Neural cell (in vitro differentiated cells): ENCODE data around the gene MAGI1. TPM values are rescaled to one million over a fixed set of nuclear protein-coding genes. Genes with fewer than 3 reads are reported as not detected.

ENCODE experiments used
- H2AFZ ChIP-seq: fragments of 200-600, 300-800 bp; sonication (generic), shearing (Covaris generic); 2 replicates; pipeline ENCODE4 v1.6.0; 2014; ENCODE audit warnings: low read depth, mild to moderate bottlenecking, antibody characterized with exemption, low read length, moderate library complexity
- H3F3A ChIP-seq: fragments of 200-600 bp; shearing (Covaris generic); 2 replicates; pipeline ENCODE4 v1.6.1; 2016; ENCODE audit warnings: mild to moderate bottlenecking, moderate library complexity, mixed read lengths, antibody characterized with exemption, low read length; ENCODE audit not compliant: insufficient read depth, poor library complexity, severe bottlenecking
- H3K27ac ChIP-seq: fragments of 200-600, 300-800 bp; sonication (generic), shearing (Covaris generic); 2 replicates; pipeline ENCODE4 v1.5.1; 2014; ENCODE audit warnings: mild to moderate bottlenecking, low read length, moderate library complexity
- H3K27me3 ChIP-seq: fragments of 300-800, 200-600 bp; sonication (generic), shearing (Covaris generic); 2 replicates; pipeline ENCODE4 v1.6.0; 2014; ENCODE audit warnings: mild to moderate bottlenecking, low read depth, low read length, moderate library complexity; ENCODE audit not compliant: insufficient read depth
- H3K36me3 ChIP-seq: fragments of 300-800, 200-600 bp; sonication (generic), shearing (Covaris generic); 2 replicates; pipeline ENCODE4 v1.5.1; 2014; ENCODE audit warnings: mild to moderate bottlenecking, antibody characterized with exemption, low read length, moderate library complexity; ENCODE audit not compliant: insufficient read depth
- H3K4me2 ChIP-seq: fragments of 300-800, 200-600 bp; sonication (generic), shearing (Covaris generic); 2 replicates; pipeline ENCODE4 v1.6.0; 2014; ENCODE audit warnings: mild to moderate bottlenecking, low read length
- H3K4me3 ChIP-seq: fragments of 300-800, 200-600 bp; sonication (generic), shearing (Covaris generic); 2 replicates; pipeline ENCODE4 v1.5.1; 2014; ENCODE audit warnings: mild to moderate bottlenecking, low read length, moderate library complexity
- H3K79me2 ChIP-seq: fragments of 200-600 bp; shearing (Covaris generic); replicated peaks from 2 replicates; pipeline ENCODE4 v1.6.0; 2014; ENCODE audit warnings: mild to moderate bottlenecking, low read length, moderate library complexity; ENCODE audit not compliant: insufficient read depth
- H3K9ac ChIP-seq: fragments of 300-800, 200-600 bp; sonication (generic), shearing (Covaris generic); 2 replicates; pipeline ENCODE4 v1.6.1; 2016; ENCODE audit warnings: mild to moderate bottlenecking, low read length, mixed read lengths
- H3K9me2 ChIP-seq: fragments of 200-600 bp; shearing (Covaris generic); 2 replicates; pipeline ENCODE4 v1.6.1; 2016; ENCODE audit warnings: mild to moderate bottlenecking, low read length, mixed read lengths; ENCODE audit not compliant: insufficient read depth
- H3K9me3 ChIP-seq: fragments of 200-600, 300-800 bp; sonication (generic), shearing (Covaris generic); 2 replicates; pipeline ENCODE4 v1.6.1; 2016; ENCODE audit warnings: mild to moderate bottlenecking, mixed run types, low read length, moderate library complexity, mixed read lengths
- H4K20me1 ChIP-seq: fragments of 200-600 bp; shearing (Covaris generic); 2 replicates; pipeline ENCODE4 v1.6.1; 2016; ENCODE audit warnings: mild to moderate bottlenecking, mixed run types; ENCODE audit not compliant: insufficient read depth
- CTCF ChIP-seq: fragments of 450-650 bp; IDR thresholded peaks from 2 replicates; pipeline ENCODE4 v1.5.1; 2014; ENCODE audit warnings: antibody characterized with exemption, mild to moderate bottlenecking, moderate library complexity; ENCODE audit not compliant: poor library complexity, severe bottlenecking
- EZH2 ChIP-seq: fragments of 200-600, 300-800 bp; shearing (Covaris generic), sonication (generic); IDR thresholded peaks from 2 replicates; pipeline ENCODE4 v1.6.1; 2014; ENCODE audit warnings: antibody characterized with exemption, low read length, borderline replicate concordance, mild to moderate bottlenecking; ENCODE audit not compliant: insufficient read depth, poor library complexity, severe bottlenecking
- MXI1 ChIP-seq: fragments of 450-650 bp; conservative IDR thresholded peaks from 2 replicates; pipeline ENCODE4 v1.6.1; 2014; ENCODE audit warnings: antibody characterized with exemption, mild to moderate bottlenecking; ENCODE audit not compliant: poor library complexity, severe bottlenecking
- POLR2AphosphoS5 ChIP-seq: IDR thresholded peaks from 2 replicates; pipeline ENCODE4 v1.6.1; 2012
- REST ChIP-seq: IDR thresholded peaks from 2 replicates; pipeline ENCODE4 v1.6.1; 2012; ENCODE audit warnings: borderline replicate concordance
- SMC3 ChIP-seq: fragments of 450-650 bp; conservative IDR thresholded peaks from 2 replicates; pipeline ENCODE4 v1.6.1; 2014; ENCODE audit warnings: antibody characterized with exemption, mild to moderate bottlenecking, moderate library complexity; ENCODE audit not compliant: poor library complexity
- TAF1 ChIP-seq: IDR thresholded peaks from 2 replicates; pipeline ENCODE4 v1.6.1; 2012; ENCODE audit warnings: low read depth
- polyA plus RNA-seq: library from polyadenylated mRNA; depleted of rRNA; stranded (reverse); fragments of >200 nt; gene quantifications from 2 replicates; pipeline ENCODE4 v1.2.3, GENCODE V29; 2014

The MAGI1 gene
- polyA plus RNA-seq, 1 donor from 2014 or later = 44.7 TPM

- Histone ChIP-seq H3K79me2 (no peaks in the 10 kb centered on the region), H3K27ac (no peak overlapping the region), H4K20me1 (no peaks in the 10 kb centered on the region), H3K4me2 (no peak overlapping the region), H3K9ac (no peak overlapping the region), H3K9me2 (no peaks in the 10 kb centered on the region), H3K4me3 (no peak overlapping the region), H3F3A (no peaks in the 10 kb centered on the region), H3K27me3 (no peaks in the 10 kb centered on the region), H3K36me3 (no peaks in the 10 kb centered on the region), H3K9me3 (no peaks in the 10 kb centered on the region), H2AFZ (no peak overlapping the region)
- TF ChIP-seq REST (no peak), EZH2 (no peak)
These were observed 206.8 kb downstream of the MAGI1 start for GRCh38 chr3:65831733-65832425.

DNA sequence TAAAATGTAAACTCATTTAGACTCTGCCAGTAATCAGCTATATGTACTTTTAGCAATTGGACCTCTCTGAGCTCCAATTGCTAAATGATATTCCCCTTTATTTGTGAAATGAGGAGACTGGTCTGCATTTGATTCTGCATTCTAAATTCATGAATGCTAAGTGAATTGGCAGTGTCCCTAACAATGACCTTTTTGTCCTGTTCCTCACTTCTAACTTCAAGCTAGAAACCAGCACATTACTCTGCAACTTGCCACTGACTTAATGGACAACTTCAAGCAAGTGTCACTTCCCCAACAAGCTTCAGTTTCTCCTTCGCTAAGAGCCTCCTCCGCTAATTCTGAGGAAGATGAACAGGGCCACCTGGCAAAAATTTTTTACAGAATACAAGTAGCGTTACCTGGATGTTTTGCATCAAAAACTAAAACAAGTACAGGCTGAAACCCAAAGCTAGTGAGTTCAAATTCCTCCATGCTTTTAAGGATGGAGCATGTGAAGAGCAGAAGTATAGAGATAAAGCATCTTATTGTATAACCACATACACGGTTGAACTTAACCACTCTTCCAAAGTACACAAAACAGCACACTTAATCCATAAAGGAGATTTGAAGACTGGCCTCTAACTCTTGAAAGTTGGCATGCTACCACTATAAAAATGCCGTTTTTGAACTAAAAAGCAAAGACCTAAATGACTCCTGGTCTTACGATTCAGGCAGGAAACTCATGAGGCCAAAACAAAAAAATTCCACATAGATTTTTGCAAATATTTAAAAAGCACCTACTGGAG, 207.6 kb downstream of the MAGI1 start:
- H3K4me2 ChIP-seq = no peak overlapping the region
- H3K79me2 ChIP-seq = no peaks in the 10 kb centered on the region
- H3K27ac ChIP-seq = no peak overlapping the region

More for the DNA sequence above, 207.6 kb downstream of the MAGI1 start:
- Histone ChIP-seq H3F3A (no peaks in the 10 kb centered on the region), H3K27me3 (no peaks in the 10 kb centered on the region), H3K9ac (no peak overlapping the region), H4K20me1 (no peaks in the 10 kb centered on the region), H3K9me3 (no peaks in the 10 kb centered on the region), H3K4me3 (no peak overlapping the region), H3K36me3 (no peaks in the 10 kb centered on the region), H3K9me2 (no peaks in the 10 kb centered on the region), H2AFZ (no peak overlapping the region)
- TF ChIP-seq TAF1 = no peak
- TF ChIP-seq REST = no peak
- no peak for TF ChIP-seq MXI1
- TF ChIP-seq CTCF = no peak
- no peak for TF ChIP-seq POLR2AphosphoS5
- no peak for TF ChIP-seq SMC3
